ENCODE results near the gene CAMK1. TPM values are rescaled to one million over a fixed set of nuclear protein-coding genes. Genes with fewer than 3 reads are reported as not detected.

The CAMK1 gene
- total and polyA plus RNA-seq, 9 of the 15 experiments (the other 6 are each of a cell fraction or from before 2014, with no cell fraction given), result 0.23 to 10.7 (median 6.0) TPM

GRCh38 chr3:9792405-9793160, 22.8 kb upstream of the CAMK1 start, which contains the start of the genes ARPC4 and TADA3 (continued):
- TF ChIP-seq, protein P1, sequence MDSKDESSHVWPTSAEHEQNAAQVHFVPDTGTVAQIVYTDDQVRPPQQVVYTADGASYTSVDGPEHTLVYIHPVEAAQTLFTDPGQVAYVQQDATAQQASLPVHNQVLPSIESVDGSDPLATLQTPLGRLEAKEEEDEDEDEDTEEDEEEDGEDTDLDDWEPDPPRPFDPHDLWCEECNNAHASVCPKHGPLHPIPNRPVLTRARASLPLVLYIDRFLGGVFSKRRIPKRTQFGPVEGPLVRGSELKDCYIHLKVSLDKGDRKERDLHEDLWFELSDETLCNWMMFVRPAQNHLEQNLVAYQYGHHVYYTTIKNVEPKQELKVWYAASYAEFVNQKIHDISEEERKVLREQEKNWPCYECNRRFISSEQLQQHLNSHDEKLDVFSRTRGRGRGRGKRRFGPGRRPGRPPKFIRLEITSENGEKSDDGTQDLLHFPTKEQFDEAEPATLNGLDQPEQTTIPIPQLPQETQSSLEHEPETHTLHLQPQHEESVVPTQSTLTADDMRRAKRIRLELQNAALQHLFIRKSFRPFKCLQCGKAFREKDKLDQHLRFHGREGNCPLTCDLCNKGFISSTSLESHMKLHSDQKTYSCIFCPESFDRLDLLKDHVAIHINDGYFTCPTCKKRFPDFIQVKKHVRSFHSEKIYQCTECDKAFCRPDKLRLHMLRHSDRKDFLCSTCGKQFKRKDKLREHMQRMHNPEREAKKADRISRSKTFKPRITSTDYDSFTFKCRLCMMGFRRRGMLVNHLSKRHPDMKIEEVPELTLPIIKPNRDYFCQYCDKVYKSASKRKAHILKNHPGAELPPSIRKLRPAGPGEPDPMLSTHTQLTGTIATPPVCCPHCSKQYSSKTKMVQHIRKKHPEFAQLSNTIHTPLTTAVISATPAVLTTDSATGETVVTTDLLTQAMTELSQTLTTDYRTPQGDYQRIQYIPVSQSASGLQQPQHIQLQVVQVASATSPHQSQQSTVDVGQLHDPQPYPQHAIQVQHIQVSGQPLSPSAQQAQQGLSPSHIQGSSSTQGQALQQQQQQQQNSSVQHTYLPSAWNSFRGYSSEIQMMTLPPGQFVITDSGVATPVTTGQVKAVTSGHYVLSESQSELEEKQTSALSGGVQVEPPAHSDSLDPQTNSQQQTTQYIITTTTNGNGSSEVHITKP (IDR thresholded peaks at IDR 0.05; ENCODE audit: partially characterized antibody), result peak; percentile 100
- TF ChIP-seq MAZ (CRISPR knock-in tag; conservative IDR thresholded peaks at IDR 0.05 in 1 of 2, IDR thresholded peaks at IDR 0.05 in 1 of 2), result peak; percentile 81 to 97
- no peak for TF ChIP-seq THAP7 (CRISPR knock-in tag; IDR thresholded peaks at IDR 0.05)
- peak; percentile 21; the same call in 1 of the 2 replicates for TF ChIP-seq HNRNPL (IDR thresholded peaks at IDR 0.05; ENCODE audit: low read depth, low read length)
- TF ChIP-seq SIN3A (IDR thresholded peaks at IDR 0.05; ENCODE audit: borderline replicate concordance in 2 of 2, control insufficient read depth in 1 of 2, low read depth in 2 of 2, low read length in 2 of 2), result peak; percentile 76 to 89; a peak in 2 of 4 replicates
- peak; percentile 34; the same call in 1 of the 2 replicates for TF ChIP-seq STAT5A (IDR thresholded peaks at IDR 0.05; ENCODE audit: borderline replicate concordance, low read length)
- TF ChIP-seq ZNF311 (CRISPR knock-in tag; IDR thresholded peaks at IDR 0.05), result no peak
- TF ChIP-seq, protein P2, sequence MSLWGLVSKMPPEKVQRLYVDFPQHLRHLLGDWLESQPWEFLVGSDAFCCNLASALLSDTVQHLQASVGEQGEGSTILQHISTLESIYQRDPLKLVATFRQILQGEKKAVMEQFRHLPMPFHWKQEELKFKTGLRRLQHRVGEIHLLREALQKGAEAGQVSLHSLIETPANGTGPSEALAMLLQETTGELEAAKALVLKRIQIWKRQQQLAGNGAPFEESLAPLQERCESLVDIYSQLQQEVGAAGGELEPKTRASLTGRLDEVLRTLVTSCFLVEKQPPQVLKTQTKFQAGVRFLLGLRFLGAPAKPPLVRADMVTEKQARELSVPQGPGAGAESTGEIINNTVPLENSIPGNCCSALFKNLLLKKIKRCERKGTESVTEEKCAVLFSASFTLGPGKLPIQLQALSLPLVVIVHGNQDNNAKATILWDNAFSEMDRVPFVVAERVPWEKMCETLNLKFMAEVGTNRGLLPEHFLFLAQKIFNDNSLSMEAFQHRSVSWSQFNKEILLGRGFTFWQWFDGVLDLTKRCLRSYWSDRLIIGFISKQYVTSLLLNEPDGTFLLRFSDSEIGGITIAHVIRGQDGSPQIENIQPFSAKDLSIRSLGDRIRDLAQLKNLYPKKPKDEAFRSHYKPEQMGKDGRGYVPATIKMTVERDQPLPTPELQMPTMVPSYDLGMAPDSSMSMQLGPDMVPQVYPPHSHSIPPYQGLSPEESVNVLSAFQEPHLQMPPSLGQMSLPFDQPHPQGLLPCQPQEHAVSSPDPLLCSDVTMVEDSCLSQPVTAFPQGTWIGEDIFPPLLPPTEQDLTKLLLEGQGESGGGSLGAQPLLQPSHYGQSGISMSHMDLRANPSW (CRISPR knock-in tag; IDR thresholded peaks at IDR 0.05), result peak; percentile 18; the same call in 1 of the 2 replicates
- no peak for TF ChIP-seq NR1H2 (CRISPR knock-in tag; IDR thresholded peaks at IDR 0.05)
- peak; percentile 31 to 54; a peak in 2 of 4 replicates for TF ChIP-seq SIX5 (IDR thresholded peaks at IDR 0.05; ENCODE audit: borderline replicate concordance in 1 of 2, insufficient read depth in 1 of 2, low read depth in 1 of 2, low read length in 2 of 2)
- no peak; the same call in 1 of the 2 replicates for TF ChIP-seq ZNF75A (CRISPR knock-in tag; IDR thresholded peaks at IDR 0.05)
- TF ChIP-seq ZKSCAN1 (IDR thresholded peaks at IDR 0.05; ENCODE audit: low read depth, low read length), result 0 out of 2 replicates have a peak, but pooled peaks have one; percentile 6
- TF ChIP-seq NR3C1 (CRISPR knock-in tag; IDR thresholded peaks at IDR 0.05), result no peak
- TF ChIP-seq ZNF436 (CRISPR knock-in tag; IDR thresholded peaks at IDR 0.05), result 0 out of 2 replicates have a peak, but pooled peaks have one; percentile 3
- peak; percentile 96 for TF ChIP-seq TOE1 (IDR thresholded peaks at IDR 0.05; ENCODE audit: borderline replicate concordance)
- no peak for TF ChIP-seq TOE1 (CRISPR knock-in tag; IDR thresholded peaks at IDR 0.05; ENCODE audit: borderline replicate concordance, low read depth)
- peak; percentile 86 for TF ChIP-seq ARHGAP35 (IDR thresholded peaks at IDR 0.05; ENCODE audit: partially characterized antibody)
- TF ChIP-seq HNRNPLL (IDR thresholded peaks at IDR 0.05; ENCODE audit: low read depth, low read length, poor library complexity, severe bottlenecking), result peak; percentile 67
- peak; percentile 96 for TF ChIP-seq RBFOX2 (IDR thresholded peaks at IDR 0.05; ENCODE audit: low read depth, low read length)
- TF ChIP-seq ZNF717 (CRISPR knock-in tag; IDR thresholded peaks at IDR 0.05), result no peak
